HepG2 (cell line): ENCODE measurements around the gene LAMTOR1. TPM values are rescaled to one million over a fixed set of nuclear protein-coding genes. Genes with fewer than 3 reads are reported as not detected.
A peak's percentile ranks its signal among the peaks of the same experiment; 100 is the strongest.

Experiments
- CEBPB ChIP-seq: IDR thresholded peaks from 2 replicates; pipeline ENCODE4 v1.6.1; 2011; ENCODE audit warnings: low read depth, low read length, improper control_type of control experiment, borderline replicate concordance
- DMAP1 ChIP-seq: IDR thresholded peaks from 2 replicates; pipeline ENCODE4 v1.6.1; 2016
- FUBP1 ChIP-seq: sonication (generic); formaldehyde crosslinking; IDR thresholded peaks from 2 replicates; pipeline ENCODE4 v1.5.1; 2020; ENCODE audit warnings: missing genetic modification reagents, mild to moderate bottlenecking, borderline replicate concordance
- HNRNPL ChIP-seq: fragments of 200-400 bp; formaldehyde crosslinking; IDR thresholded peaks from 2 replicates; pipeline ENCODE4 v1.6.1; 2017; ENCODE audit warnings: mild to moderate bottlenecking, low read depth, low read length
- KLF15 ChIP-seq: sonication (generic); formaldehyde crosslinking; IDR thresholded peaks from 2 replicates; pipeline ENCODE4 v1.8.1; 2023; ENCODE audit warnings: borderline replicate concordance, mild to moderate bottlenecking, inconsistent platforms, missing genetic modification reagents, mixed read lengths
- MNT ChIP-seq: fragments of 450-650 bp; IDR thresholded peaks from 2 replicates; pipeline ENCODE4 v1.6.1; 2016
- ZMAT3 ChIP-seq: sonication (generic); formaldehyde crosslinking; conservative IDR thresholded peaks from 2 replicates; pipeline ENCODE4 v1.7.0; 2021; ENCODE audit warnings: missing genetic modification reagents
- ZNF430 ChIP-seq: sonication (generic); formaldehyde crosslinking; IDR thresholded peaks from 2 replicates; pipeline ENCODE4 v1.9.0; 2021; ENCODE audit warnings: mild to moderate bottlenecking, missing genetic modification reagents
- ZNF530 ChIP-seq: sonication (generic); formaldehyde crosslinking; IDR thresholded peaks from 2 replicates; pipeline ENCODE4 v1.5.0; 2020; ENCODE audit warnings: low read depth, mild to moderate bottlenecking, missing genetic modification reagents
- ZNF777 ChIP-seq: sonication (generic); formaldehyde crosslinking; IDR thresholded peaks from 2 replicates; pipeline ENCODE4 v1.4.0; 2020; ENCODE audit warnings: missing genetic modification reagents
- ZSCAN25 ChIP-seq: sonication (generic); formaldehyde crosslinking; IDR thresholded peaks from 2 replicates; pipeline ENCODE4 v1.8.0; 2022; ENCODE audit warnings: mild to moderate bottlenecking, missing genetic modification reagents
- polyA plus RNA-seq, 8 experiments: library from polyadenylated mRNA; depleted of rRNA in 3 of 8; stranded (reverse) in 7 of 8; unstranded in 1 of 8; fragments of >200 nt; fragmentation: Illumina TruSeq in 4 of 8; extraction: Trizol in 4 of 8; gene quantifications; 2 replicates each; pipeline versions ENCODE4 v1.2.1 to v1.2.3, GENCODE V29; 2011 to 2016; ENCODE audit warnings: low read depth in 4 of 8, missing spikeins in 1 of 8, mixed read lengths in 1 of 8; ENCODE audit not compliant: insufficient read depth in 1 of 8
- total RNA-seq, 5 experiments: library from RNA; depleted of rRNA; stranded (reverse); fragments of >200 nt; fragmentation: Illumina TruSeq; extraction: Trizol; gene quantifications; 2 replicates each; pipeline ENCODE4 v1.2.3, GENCODE V29; 2016; ENCODE audit warnings: low read depth in 1 of 5
- TF ChIP-seq, protein P1 (sequence below): IDR thresholded peaks from 2 replicates; pipeline ENCODE4 v1.4.0; 2020; ENCODE audit warnings: mild to moderate bottlenecking, missing genetic modification reagents
- TF ChIP-seq, protein P2 (sequence below): sonication (generic); formaldehyde crosslinking; IDR thresholded peaks from 2 replicates; pipeline ENCODE4 v1.4.0; 2020; ENCODE audit warnings: missing genetic modification reagents, borderline replicate concordance

The LAMTOR1 gene
- total and polyA plus RNA-seq, 2 of the 13 experiments (the other 11 are each of a cell fraction or from before 2014, with no cell fraction given) = 60.4 to 66.0 TPM

GRCh38 chr11:72102946-72103753, at the start of gene LAMTOR1 (continued):
- TF ChIP-seq ZNF530 (no peak), MNT (peak; percentile 87), CEBPB (no peak), DMAP1 (CRISPR knock-in tag) (peak; percentile 89), FUBP1 (CRISPR knock-in tag) (no peak), ZNF777 (CRISPR knock-in tag) (peak; percentile 19; the same call in 1 of the 2 replicates), KLF15 (0 out of 2 replicates have a peak, but pooled peaks have one; percentile 19), ZMAT3 (CRISPR knock-in tag) (no peak), HNRNPL (no peak), ZSCAN25 (CRISPR knock-in tag) (0 out of 2 replicates have a peak, but pooled peaks have one; percentile 59), ZNF430 (CRISPR knock-in tag) (peak; percentile 65; the same call in 1 of the 2 replicates)
- TF ChIP-seq, protein P1, sequence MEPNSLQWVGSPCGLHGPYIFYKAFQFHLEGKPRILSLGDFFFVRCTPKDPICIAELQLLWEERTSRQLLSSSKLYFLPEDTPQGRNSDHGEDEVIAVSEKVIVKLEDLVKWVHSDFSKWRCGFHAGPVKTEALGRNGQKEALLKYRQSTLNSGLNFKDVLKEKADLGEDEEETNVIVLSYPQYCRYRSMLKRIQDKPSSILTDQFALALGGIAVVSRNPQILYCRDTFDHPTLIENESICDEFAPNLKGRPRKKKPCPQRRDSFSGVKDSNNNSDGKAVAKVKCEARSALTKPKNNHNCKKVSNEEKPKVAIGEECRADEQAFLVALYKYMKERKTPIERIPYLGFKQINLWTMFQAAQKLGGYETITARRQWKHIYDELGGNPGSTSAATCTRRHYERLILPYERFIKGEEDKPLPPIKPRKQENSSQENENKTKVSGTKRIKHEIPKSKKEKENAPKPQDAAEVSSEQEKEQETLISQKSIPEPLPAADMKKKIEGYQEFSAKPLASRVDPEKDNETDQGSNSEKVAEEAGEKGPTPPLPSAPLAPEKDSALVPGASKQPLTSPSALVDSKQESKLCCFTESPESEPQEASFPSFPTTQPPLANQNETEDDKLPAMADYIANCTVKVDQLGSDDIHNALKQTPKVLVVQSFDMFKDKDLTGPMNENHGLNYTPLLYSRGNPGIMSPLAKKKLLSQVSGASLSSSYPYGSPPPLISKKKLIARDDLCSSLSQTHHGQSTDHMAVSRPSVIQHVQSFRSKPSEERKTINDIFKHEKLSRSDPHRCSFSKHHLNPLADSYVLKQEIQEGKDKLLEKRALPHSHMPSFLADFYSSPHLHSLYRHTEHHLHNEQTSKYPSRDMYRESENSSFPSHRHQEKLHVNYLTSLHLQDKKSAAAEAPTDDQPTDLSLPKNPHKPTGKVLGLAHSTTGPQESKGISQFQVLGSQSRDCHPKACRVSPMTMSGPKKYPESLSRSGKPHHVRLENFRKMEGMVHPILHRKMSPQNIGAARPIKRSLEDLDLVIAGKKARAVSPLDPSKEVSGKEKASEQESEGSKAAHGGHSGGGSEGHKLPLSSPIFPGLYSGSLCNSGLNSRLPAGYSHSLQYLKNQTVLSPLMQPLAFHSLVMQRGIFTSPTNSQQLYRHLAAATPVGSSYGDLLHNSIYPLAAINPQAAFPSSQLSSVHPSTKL (CRISPR knock-in tag) = peak; percentile 43
- TF ChIP-seq, protein P2, sequence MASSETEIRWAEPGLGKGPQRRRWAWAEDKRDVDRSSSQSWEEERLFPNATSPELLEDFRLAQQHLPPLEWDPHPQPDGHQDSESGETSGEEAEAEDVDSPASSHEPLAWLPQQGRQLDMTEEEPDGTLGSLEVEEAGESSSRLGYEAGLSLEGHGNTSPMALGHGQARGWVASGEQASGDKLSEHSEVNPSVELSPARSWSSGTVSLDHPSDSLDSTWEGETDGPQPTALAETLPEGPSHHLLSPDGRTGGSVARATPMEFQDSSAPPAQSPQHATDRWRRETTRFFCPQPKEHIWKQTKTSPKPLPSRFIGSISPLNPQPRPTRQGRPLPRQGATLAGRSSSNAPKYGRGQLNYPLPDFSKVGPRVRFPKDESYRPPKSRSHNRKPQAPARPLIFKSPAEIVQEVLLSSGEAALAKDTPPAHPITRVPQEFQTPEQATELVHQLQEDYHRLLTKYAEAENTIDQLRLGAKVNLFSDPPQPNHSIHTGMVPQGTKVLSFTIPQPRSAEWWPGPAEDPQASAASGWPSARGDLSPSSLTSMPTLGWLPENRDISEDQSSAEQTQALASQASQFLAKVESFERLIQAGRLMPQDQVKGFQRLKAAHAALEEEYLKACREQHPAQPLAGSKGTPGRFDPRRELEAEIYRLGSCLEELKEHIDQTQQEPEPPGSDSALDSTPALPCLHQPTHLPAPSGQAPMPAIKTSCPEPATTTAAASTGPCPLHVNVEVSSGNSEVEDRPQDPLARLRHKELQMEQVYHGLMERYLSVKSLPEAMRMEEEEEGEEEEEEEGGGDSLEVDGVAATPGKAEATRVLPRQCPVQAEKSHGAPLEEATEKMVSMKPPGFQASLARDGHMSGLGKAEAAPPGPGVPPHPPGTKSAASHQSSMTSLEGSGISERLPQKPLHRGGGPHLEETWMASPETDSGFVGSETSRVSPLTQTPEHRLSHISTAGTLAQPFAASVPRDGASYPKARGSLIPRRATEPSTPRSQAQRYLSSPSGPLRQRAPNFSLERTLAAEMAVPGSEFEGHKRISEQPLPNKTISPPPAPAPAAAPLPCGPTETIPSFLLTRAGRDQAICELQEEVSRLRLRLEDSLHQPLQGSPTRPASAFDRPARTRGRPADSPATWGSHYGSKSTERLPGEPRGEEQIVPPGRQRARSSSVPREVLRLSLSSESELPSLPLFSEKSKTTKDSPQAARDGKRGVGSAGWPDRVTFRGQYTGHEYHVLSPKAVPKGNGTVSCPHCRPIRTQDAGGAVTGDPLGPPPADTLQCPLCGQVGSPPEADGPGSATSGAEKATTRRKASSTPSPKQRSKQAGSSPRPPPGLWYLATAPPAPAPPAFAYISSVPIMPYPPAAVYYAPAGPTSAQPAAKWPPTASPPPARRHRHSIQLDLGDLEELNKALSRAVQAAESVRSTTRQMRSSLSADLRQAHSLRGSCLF (CRISPR knock-in tag) = 0 out of 2 replicates have a peak, but pooled peaks have one; percentile 52
